KMS-11 (cell line): ENCODE measurements around the gene BAZ2B.

Experiments used
- H2AFZ ChIP-seq: fragments of 200-600 bp; sonication (generic); 2 replicates; pipeline ENCODE4 v1.6.1; 2016; ENCODE audit warnings: antibody characterized with exemption, mixed run types, low read depth
- H3K27ac ChIP-seq: fragments of 200-600 bp; sonication (generic); 2 replicates; pipeline ENCODE4 v1.6.1; 2016; ENCODE audit warnings: mild to moderate bottlenecking, mixed run types
- H3K27me3 ChIP-seq: fragments of 200-600 bp; sonication (generic); 2 replicates; pipeline ENCODE4 v1.6.1; 2017; ENCODE audit warnings: mild to moderate bottlenecking, low read depth, mixed run types, moderate library complexity; ENCODE audit not compliant: insufficient read depth
- H3K36me3 ChIP-seq: fragments of 200-600 bp; sonication (generic); 2 replicates; pipeline ENCODE4 v1.6.1; 2017; ENCODE audit warnings: mild to moderate bottlenecking, mixed run types; ENCODE audit not compliant: insufficient read depth
- H3K4me1 ChIP-seq: fragments of 200-600 bp; sonication (generic); 2 replicates; pipeline ENCODE4 v1.6.1; 2016; ENCODE audit warnings: mild to moderate bottlenecking, low read depth, mixed run types; ENCODE audit not compliant: poor library complexity, severe bottlenecking
- H3K4me2 ChIP-seq: fragments of 200-600 bp; sonication (generic); 2 replicates; pipeline ENCODE4 v1.7.0; 2016; ENCODE audit warnings: mild to moderate bottlenecking, mixed run types
- H3K4me3 ChIP-seq: fragments of 200-600 bp; sonication (generic); IDR thresholded peaks from 2 replicates; pipeline ENCODE4 v1.6.1; 2017; ENCODE audit warnings: low read depth, low read length, mixed read lengths; ENCODE audit not compliant: insufficient read depth
- H3K79me2 ChIP-seq: fragments of 200-600 bp; sonication (generic); 2 replicates; pipeline ENCODE4 v1.6.1; 2016; ENCODE audit warnings: low read depth, mixed run types; ENCODE audit not compliant: insufficient read depth
- H3K9ac ChIP-seq: fragments of 200-600 bp; sonication (generic); 2 replicates; pipeline ENCODE4 v1.6.1; 2016; ENCODE audit warnings: mild to moderate bottlenecking, mixed run types
- H4K20me1 ChIP-seq: fragments of 200-600 bp; sonication (generic); 2 replicates; pipeline ENCODE4 v1.6.1; 2016; ENCODE audit warnings: mild to moderate bottlenecking, mixed run types; ENCODE audit not compliant: insufficient read depth
- TF ChIP-seq, protein P1 (sequence below): fragments of 200-600 bp; sonication (generic); conservative IDR thresholded peaks from 2 replicates; pipeline ENCODE4 v1.6.1; 2017; ENCODE audit warnings: low read depth, mild to moderate bottlenecking, antibody characterized with exemption, low read length, moderate library complexity, mixed read lengths

Gene BAZ2B

DNA sequence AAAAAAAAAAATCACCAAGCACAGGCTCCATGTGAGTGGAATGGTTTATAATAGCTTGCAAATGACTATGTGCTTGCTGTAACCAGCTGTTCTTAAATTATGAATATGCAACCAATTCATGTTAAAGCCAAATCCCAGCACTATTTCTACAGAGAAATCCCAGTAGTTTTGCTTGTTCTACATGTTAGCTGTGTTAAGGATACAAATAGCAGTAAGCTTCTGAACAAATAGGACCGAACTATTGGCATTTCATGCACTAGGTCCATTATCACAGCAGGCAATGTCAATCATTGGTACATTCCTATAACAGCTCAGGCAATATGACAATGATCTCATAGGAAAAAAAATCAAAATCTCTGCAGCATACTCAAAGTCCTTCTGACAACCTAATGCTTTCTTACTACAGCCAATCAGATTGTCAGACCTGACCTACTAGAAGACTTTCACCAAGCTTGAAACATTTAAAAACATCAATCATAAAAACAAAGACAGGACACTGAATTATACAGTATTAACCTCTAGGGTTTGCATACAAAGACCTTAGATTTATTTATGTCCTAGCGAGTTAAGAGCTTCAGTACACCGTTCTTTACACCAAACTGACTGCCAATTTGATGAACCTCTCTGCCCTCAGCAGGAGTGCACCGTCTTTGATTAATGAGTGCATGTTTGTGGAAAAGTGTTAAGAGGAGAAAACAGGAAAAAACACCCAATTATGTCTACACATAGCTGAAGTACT, 6.4 kb downstream of the BAZ2B start:
- Histone ChIP-seq H3K36me3 (no peaks in the 10 kb centered on the region), H3K4me3 (no peak overlapping the region), H3K4me1 (peaks cover 41% of the 10 kb centered on the region), H2AFZ (no peak overlapping the region), H3K4me2 (no peak overlapping the region), H3K27me3 (no peaks in the 10 kb centered on the region), H3K79me2 (peaks cover 38% of the 10 kb centered on the region; the same call in 1 of the 2 replicates), H3K27ac (no peak overlapping the region), H3K9ac (no peak overlapping the region), H4K20me1 (no peaks in the 10 kb centered on the region)
- TF ChIP-seq, protein P1, sequence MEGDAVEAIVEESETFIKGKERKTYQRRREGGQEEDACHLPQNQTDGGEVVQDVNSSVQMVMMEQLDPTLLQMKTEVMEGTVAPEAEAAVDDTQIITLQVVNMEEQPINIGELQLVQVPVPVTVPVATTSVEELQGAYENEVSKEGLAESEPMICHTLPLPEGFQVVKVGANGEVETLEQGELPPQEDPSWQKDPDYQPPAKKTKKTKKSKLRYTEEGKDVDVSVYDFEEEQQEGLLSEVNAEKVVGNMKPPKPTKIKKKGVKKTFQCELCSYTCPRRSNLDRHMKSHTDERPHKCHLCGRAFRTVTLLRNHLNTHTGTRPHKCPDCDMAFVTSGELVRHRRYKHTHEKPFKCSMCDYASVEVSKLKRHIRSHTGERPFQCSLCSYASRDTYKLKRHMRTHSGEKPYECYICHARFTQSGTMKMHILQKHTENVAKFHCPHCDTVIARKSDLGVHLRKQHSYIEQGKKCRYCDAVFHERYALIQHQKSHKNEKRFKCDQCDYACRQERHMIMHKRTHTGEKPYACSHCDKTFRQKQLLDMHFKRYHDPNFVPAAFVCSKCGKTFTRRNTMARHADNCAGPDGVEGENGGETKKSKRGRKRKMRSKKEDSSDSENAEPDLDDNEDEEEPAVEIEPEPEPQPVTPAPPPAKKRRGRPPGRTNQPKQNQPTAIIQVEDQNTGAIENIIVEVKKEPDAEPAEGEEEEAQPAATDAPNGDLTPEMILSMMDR, result no peak

DNA sequence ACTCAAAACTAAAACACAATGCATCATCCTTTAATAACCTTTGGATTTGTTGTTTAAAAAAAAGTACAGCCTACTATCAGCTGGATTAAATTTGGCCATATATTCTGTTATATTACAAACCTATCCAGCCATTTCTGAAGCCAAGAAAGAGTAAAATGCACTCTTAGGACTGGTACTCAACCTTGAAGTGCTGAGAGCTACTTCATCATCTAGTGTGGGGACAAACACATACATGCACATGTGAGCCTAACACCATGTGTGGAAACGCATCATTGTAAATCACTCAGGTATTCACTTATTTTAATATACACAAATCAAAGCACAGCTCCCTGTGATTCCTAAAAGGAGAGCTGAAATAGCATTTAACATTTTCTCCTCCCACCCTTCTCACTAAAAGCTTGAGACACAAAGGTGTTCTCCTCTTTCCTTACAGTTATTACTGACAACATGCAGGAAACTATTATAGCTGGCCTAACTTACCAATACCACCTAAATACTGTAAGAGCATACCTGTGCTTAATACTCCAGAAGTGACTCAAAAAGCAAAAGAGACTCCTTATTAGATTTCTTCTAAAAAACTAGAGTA, 7.5 kb downstream of the BAZ2B start:
- TF ChIP-seq, protein P1, result no peak
- no peaks in the 10 kb centered on the region for H3K36me3 ChIP-seq
- no peak overlapping the region for H2AFZ ChIP-seq
- no peak overlapping the region for H3K4me2 ChIP-seq
- peaks cover 36% of the 10 kb centered on the region for H3K4me1 ChIP-seq
- H3K27me3 ChIP-seq, result no peaks in the 10 kb centered on the region
- no peaks in the 10 kb centered on the region for H4K20me1 ChIP-seq
- H3K27ac ChIP-seq, result no peak overlapping the region
- peaks cover 26% of the 10 kb centered on the region; the same call in 1 of the 2 replicates for H3K79me2 ChIP-seq
- H3K4me3 ChIP-seq, result no peak overlapping the region
- H3K9ac ChIP-seq, result no peak overlapping the region

DNA sequence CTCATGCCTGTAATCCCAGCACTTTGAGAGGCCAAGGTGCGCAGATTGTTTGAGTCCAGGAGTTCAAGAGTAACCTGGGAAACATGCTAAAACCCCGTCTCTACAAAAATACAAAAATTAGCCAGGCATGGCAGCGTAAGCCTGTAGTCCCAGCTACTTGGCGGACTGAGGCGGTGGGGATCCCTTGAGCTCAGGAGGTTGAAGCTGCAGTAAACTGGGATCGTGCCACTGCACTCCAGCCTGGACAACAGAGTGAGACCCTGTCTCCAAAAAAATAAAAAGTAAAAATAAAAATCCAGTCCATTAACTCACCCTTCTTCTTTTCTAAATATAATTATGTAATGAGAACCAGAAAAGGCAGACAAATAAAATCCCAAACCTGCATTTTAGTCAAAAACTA, 8.2 kb downstream of the BAZ2B start:
- Histone ChIP-seq H3K27me3 (no peaks in the 10 kb centered on the region), H3K79me2 (peaks cover 19% of the 10 kb centered on the region; the same call in 1 of the 2 replicates), H3K9ac (no peak overlapping the region), H3K4me3 (no peak overlapping the region), H3K4me2 (no peak overlapping the region), H3K27ac (no peak overlapping the region), H2AFZ (no peak overlapping the region), H3K36me3 (no peaks in the 10 kb centered on the region), H4K20me1 (no peaks in the 10 kb centered on the region), H3K4me1 (peaks cover 29% of the 10 kb centered on the region)
- TF ChIP-seq, protein P1, result no peak

DNA sequence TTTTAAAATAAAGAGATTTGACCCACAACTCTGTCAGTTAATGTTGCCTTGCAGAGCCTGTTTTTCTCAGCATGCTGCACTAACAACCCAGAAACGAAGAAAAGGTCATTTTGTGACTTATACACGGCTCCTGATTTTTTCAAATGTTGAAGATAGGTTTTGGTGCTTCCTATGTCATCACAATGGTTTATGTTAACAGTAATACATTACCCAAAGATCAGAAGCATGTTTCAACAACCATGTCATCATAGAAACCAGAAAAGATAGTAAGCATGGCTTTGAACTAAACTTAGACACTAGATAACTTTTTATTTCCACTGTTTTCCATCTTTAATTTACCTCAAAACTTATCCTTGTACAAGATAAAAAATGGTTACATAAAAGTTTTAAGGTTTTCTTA, 10.1 kb downstream of the BAZ2B start:
- TF ChIP-seq, protein P1, result no peak
- Histone ChIP-seq H3K27me3 (no peaks in the 10 kb centered on the region), H3K4me2 (no peak overlapping the region), H4K20me1 (no peaks in the 10 kb centered on the region), H3K79me2 (peaks cover 6% of the 10 kb centered on the region; the same call in 1 of the 2 replicates), H3K4me3 (no peak overlapping the region), H3K9ac (no peak overlapping the region), H3K27ac (no peak overlapping the region), H3K4me1 (peaks cover 10% of the 10 kb centered on the region), H3K36me3 (no peaks in the 10 kb centered on the region), H2AFZ (no peak overlapping the region)
